Measurements from ENCODE around the gene SESN2. TPM values are rescaled to one million over a fixed set of nuclear protein-coding genes. Genes with fewer than 3 reads are reported as not detected.

The SESN2 gene
- polyA plus RNA-seq, 2 of the 4 experiments (the other 2 are of a cell fraction), result 5.2 to 16.6 TPM

GRCh38 chr1:28302247-28302646 lies 42.9 kb downstream of the SESN2 start:
- CTCF ChIA-PET, result interaction anchor here (0.6 to 0.7 kb wide), 2 partner anchors 13 to 88 kb away, joined by 3 to 4 read pairs; no protein-coding TSS in a partner anchor
- 37% methylated on average over 5 of the region's 5 CpGs for WGBS (ENCODE audit: missing lambda C conversion rate)
- POLR2A ChIA-PET, result interaction anchor here (1.1 to 1.5 kb wide), 2 partner anchors 27 to 43 kb away, joined by 3 to 4 read pairs; partner anchors contain the start of genes MED18 and SESN2
- no peak overlapping the region for H3K4me3 ChIP-seq
- H3K4me1 ChIP-seq, result no peaks in the 10 kb centered on the region
- TF ChIP-seq, protein P1, sequence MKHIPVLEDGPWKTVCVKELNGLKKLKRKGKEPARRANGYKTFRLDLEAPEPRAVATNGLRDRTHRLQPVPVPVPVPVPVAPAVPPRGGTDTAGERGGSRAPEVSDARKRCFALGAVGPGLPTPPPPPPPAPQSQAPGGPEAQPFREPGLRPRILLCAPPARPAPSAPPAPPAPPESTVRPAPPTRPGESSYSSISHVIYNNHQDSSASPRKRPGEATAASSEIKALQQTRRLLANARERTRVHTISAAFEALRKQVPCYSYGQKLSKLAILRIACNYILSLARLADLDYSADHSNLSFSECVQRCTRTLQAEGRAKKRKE (CRISPR knock-in tag; IDR thresholded peaks at IDR 0.05; ENCODE audit: low read depth), result no peak
- no peak for TF ChIP-seq PBX3 (IDR thresholded peaks at IDR 0.05)
- no peak for TF ChIP-seq RNF2 (IDR thresholded peaks at IDR 0.05; ENCODE audit: borderline replicate concordance, low read depth)
- TF ChIP-seq HES2 (IDR thresholded peaks at IDR 0.05), result no peak
- no peak for TF ChIP-seq PHF8 (IDR thresholded peaks at IDR 0.05; ENCODE audit: borderline replicate concordance, low read depth)
- TF ChIP-seq MAFK (IDR thresholded peaks at IDR 0.05; ENCODE audit: partially characterized antibody), result no peak
- no peak for TF ChIP-seq POLR2AphosphoS2 (conservative IDR thresholded peaks at IDR 0.05; ENCODE audit: low read length)
- no peak for TF ChIP-seq TP53 (CRISPR knock-in tag; IDR thresholded peaks at IDR 0.05)
- TF ChIP-seq JUNB (IDR thresholded peaks at IDR 0.05), result no peak
- TF ChIP-seq MAX (IDR thresholded peaks at IDR 0.05), result no peak
- TF ChIP-seq MYC (IDR thresholded peaks at IDR 0.05; ENCODE audit: borderline replicate concordance, low read length), result no peak
- no peak for TF ChIP-seq ESRRA (IDR thresholded peaks at IDR 0.05; ENCODE audit: borderline replicate concordance, low read length)
- no peak for TF ChIP-seq FOSB (CRISPR knock-in tag; IDR thresholded peaks at IDR 0.05)
- H3K9me3 ChIP-seq, result no peaks in the 10 kb centered on the region
- FAIRE-seq (no peak), DNase-seq (ENCODE audit: low read depth in 1 of 2, low spot score in 1 of 2) (no peak), ATAC-seq (no peak)
- no peak overlapping the region for H3K4me2 ChIP-seq
- H3K27ac ChIP-seq, result no peak overlapping the region

- ATAC-seq (no peak), FAIRE-seq (no peak), DNase-seq (ENCODE audit: low read depth in 1 of 2, low spot score in 1 of 2) (no peak)
- ChIA-PET POLR2A (no interaction called here), CTCF (interaction anchor here (0.6 to 1.9 kb wide), 3 partner anchors 9 to 163 kb away, joined by 3 to 5 read pairs (median 3); no protein-coding TSS in a partner anchor)
- Histone ChIP-seq H3K4me2 (no peak overlapping the region), H3K4me1 (no peaks in the 10 kb centered on the region), H3K4me3 (no peak overlapping the region), H3K27ac (no peak overlapping the region), H3K9me3 (no peaks in the 10 kb centered on the region)
- TF ChIP-seq SREBF2 (IDR thresholded peaks at IDR 0.05) (no peak), CHD2 (IDR thresholded peaks at IDR 0.05; ENCODE audit: low read length, partially characterized antibody) (no peak), ZFP36 (IDR thresholded peaks at IDR 0.05; ENCODE audit: borderline replicate concordance, partially characterized antibody) (no peak), RAD21 (conservative IDR thresholded peaks at IDR 0.05 in 1 of 2, IDR thresholded peaks at IDR 0.05 in 1 of 2) (no peak), MAZ (IDR thresholded peaks at IDR 0.05; ENCODE audit: borderline replicate concordance, low read depth, low read length) (no peak), PHF8 (IDR thresholded peaks at IDR 0.05; ENCODE audit: borderline replicate concordance, low read depth) (no peak), HES2 (IDR thresholded peaks at IDR 0.05) (no peak), EHF (CRISPR knock-in tag; IDR thresholded peaks at IDR 0.05) (no peak), CBX8 (IDR thresholded peaks at IDR 0.05) (no peak), TFCP2L1 (CRISPR knock-in tag; IDR thresholded peaks at IDR 0.05) (no peak)
- TF ChIP-seq, protein P2, sequence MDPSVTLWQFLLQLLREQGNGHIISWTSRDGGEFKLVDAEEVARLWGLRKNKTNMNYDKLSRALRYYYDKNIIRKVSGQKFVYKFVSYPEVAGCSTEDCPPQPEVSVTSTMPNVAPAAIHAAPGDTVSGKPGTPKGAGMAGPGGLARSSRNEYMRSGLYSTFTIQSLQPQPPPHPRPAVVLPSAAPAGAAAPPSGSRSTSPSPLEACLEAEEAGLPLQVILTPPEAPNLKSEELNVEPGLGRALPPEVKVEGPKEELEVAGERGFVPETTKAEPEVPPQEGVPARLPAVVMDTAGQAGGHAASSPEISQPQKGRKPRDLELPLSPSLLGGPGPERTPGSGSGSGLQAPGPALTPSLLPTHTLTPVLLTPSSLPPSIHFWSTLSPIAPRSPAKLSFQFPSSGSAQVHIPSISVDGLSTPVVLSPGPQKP (IDR thresholded peaks at IDR 0.05; ENCODE audit: low read depth, low read length), result no peak
- 66% methylated on average over 2 of the region's 2 CpGs for whole genome bisulfite sequencing (ENCODE audit: missing lambda C conversion rate)
Measured at GRCh38 chr1:28306301-28306949, 47.1 kb downstream of the SESN2 start.

All from A549 (cell line).